IPS-20b (cell line): ENCODE data around the gene ARMC9.
"Not testable (repeated sequence)": the region's sequence is repeated elsewhere in the genome, so short reads cannot be mapped to it uniquely, and the experiment has no call there.

Experiments
- H3K27ac ChIP-seq: one replicate; pipeline ENCODE4 v1.5.1; 2013; ENCODE audit warnings: low read length
- H3K27me3 ChIP-seq: 2 replicates; pipeline ENCODE4 v1.6.1; 2013; ENCODE audit warnings: mild to moderate bottlenecking, low read length, inconsistent platforms; ENCODE audit not compliant: insufficient read depth
- H3K36me3 ChIP-seq: 2 replicates; pipeline ENCODE4 v1.6.1; 2013; ENCODE audit warnings: low read depth, mild to moderate bottlenecking, inconsistent platforms, low read length, moderate library complexity; ENCODE audit not compliant: insufficient read depth
- H3K4me1 ChIP-seq: 2 replicates; pipeline ENCODE4 v1.6.1; 2013; ENCODE audit warnings: mild to moderate bottlenecking, control low read depth, inconsistent platforms, low read length, moderate library complexity; ENCODE audit not compliant: insufficient read depth
- H3K4me3 ChIP-seq: 2 replicates; pipeline ENCODE4 v1.5.1; 2013; ENCODE audit warnings: mild to moderate bottlenecking, low read length, inconsistent platforms
- H3K9ac ChIP-seq: 2 replicates; pipeline ENCODE4 v1.6.1; 2013; ENCODE audit warnings: low read depth, mild to moderate bottlenecking, inconsistent platforms, low read length, moderate library complexity
- H3K9me3 ChIP-seq: 2 replicates; pipeline ENCODE4 v1.6.1; 2013; ENCODE audit warnings: mild to moderate bottlenecking, low read depth, low read length, inconsistent platforms; ENCODE audit not compliant: insufficient read depth

Gene ARMC9

DNA sequence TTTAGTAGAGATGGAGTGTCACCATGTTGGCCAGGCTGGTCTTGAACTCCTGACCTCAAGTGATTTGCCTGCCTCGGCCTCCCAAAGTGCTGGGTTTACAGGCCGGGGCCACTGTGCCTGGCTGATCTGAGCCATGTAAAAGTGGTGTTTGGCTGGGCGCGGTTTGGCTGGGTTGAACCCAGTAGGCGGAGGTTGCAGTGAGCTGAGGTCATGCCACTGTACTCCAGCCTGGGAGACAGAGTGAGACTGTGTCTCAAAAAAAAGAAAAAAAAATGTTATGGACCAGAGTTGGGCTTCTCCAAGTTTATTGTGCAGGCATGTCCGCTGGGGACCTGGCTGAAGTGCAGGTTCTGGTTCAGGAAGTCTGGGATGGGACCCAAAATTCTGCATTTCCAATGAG, 54.9 kb downstream of the ARMC9 start:
- not testable (repeated sequence) for H3K27me3 ChIP-seq, H3K9ac ChIP-seq, H3K4me1 ChIP-seq, H3K27ac ChIP-seq, H3K4me3 ChIP-seq, H3K9me3 ChIP-seq
- peaks cover 24% of the 10 kb centered on the region; the same call in 1 of the 2 replicates for H3K36me3 ChIP-seq

DNA sequence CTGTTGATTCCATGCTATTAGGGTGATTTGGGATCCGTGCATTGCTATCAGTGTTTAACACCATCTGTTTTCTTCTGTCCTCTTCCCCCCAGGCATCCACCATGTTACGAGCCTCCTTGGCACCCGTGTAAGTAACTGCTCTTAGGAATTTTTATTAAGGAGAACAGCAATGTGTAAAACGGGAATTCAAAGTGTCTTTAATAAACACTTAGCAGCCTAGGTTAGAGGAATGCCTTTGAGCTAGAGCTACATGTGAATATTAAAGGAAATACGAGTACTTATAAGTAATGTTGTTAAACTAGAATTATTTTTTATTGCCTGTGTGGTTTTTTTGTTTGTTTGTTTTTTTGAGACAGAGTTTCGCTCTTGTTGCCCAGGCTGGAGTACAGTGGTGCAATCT, 58.1 kb downstream of the ARMC9 start:
- Histone ChIP-seq H3K27me3 (no peaks in the 10 kb centered on the region), H3K36me3 (peaks cover 26% of the 10 kb centered on the region), H3K9me3 (no peaks in the 10 kb centered on the region), H3K27ac (no peak overlapping the region), H3K9ac (no peak overlapping the region), H3K4me1 (no peaks in the 10 kb centered on the region), H3K4me3 (no peak overlapping the region)

DNA sequence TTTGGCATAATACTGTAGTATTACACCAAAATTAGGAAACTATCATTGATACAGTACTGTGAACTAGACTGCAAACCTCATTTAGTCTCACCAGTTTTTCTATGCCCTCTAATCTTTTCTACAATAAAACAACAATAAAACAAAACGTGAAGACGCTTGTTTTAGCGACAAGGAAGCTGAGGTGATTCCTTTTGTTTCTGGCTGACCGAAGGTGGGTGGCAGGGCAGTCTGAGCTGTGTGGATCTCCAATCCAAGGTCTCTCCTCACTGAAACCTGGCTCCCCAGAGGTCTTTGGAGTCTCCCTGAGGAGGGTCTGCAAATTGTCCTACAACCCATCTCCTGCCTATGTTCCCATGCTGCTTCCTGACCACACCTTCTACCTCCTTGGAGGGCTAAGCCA, 59.3 kb downstream of the ARMC9 start:
- Histone ChIP-seq H3K4me3 (no peak overlapping the region), H3K27ac (no peak overlapping the region), H3K36me3 (peaks cover 30% of the 10 kb centered on the region), H3K4me1 (no peaks in the 10 kb centered on the region), H3K9ac (no peak overlapping the region), H3K27me3 (no peaks in the 10 kb centered on the region), H3K9me3 (no peaks in the 10 kb centered on the region)

DNA sequence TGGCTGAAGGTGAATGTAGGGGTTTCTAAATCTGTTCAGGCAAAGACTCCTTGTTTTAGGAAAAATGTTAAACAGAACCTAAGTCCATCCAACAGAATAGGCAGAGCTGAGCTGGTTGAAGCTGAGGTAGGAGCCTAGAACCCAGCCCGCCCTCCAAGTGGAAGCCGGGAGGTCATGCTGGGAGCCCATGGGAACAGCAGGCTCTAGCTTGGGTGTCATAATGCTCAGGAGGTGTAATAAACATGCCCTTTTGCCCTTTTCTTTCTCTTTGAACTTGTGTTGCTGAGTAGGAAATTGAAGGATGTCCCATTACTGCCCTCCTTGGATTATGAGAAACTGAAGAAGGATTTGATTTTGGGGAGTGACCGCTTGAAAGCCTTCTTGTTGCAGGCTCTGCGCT, 60.3 kb downstream of the ARMC9 start:
- H3K9me3 ChIP-seq: no peaks in the 10 kb centered on the region
- no peak overlapping the region for H3K27ac ChIP-seq
- no peak overlapping the region for H3K4me3 ChIP-seq
- peaks cover 39% of the 10 kb centered on the region for H3K36me3 ChIP-seq
- H3K4me1 ChIP-seq: no peaks in the 10 kb centered on the region
- H3K27me3 ChIP-seq: no peaks in the 10 kb centered on the region
- no peak overlapping the region for H3K9ac ChIP-seq

- Histone ChIP-seq H3K27me3 (no peaks in the 10 kb centered on the region), H3K9me3 (no peaks in the 10 kb centered on the region), H3K4me1 (no peaks in the 10 kb centered on the region), H3K27ac (no peak overlapping the region), H3K9ac (no peak overlapping the region), H3K4me3 (no peak overlapping the region), H3K36me3 (peaks cover 37% of the 10 kb centered on the region)
Measured at GRCh38 chr2:231259104-231259503, 60.7 kb downstream of the ARMC9 start.

GRCh38 chr2:231260442-231261208, 62.2 kb downstream of the ARMC9 start:
- no peaks in the 10 kb centered on the region for H3K4me1 ChIP-seq

DNA sequence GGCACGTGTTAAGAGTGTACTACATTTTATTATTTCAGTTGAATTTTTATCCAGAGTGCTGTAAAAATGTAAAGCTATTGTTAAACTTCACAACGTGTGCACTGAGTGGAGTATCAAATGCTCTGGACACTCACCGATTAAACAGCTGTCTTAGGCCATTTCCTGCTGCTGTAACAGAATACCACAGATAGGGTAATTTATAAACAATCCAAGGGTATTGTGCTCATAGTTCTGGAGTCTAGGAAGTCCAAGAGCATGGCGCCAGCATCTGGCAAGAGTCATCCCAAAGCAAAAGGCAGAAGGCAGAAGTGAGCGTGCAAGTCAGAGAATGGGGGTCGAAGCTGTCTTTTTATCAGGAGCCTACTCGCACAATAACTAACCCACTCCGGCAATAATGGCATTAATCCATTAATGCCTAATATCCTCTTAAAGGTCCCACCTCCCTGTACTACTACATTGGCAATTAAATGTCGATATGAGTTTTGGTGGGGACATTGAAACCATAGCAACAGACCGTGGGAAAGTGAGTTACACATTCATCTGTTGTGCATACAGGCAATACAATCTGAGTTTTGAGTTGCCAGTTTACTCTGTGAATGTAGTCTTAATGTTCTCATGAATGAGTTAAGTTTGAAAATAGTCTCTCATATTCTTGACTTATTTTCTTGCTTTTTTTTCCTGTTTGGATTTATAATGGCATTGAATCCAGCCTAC, 64.8 kb downstream of the ARMC9 start:
- Histone ChIP-seq H3K9ac (no peak overlapping the region), H3K36me3 (peaks cover 37% of the 10 kb centered on the region), H3K9me3 (no peaks in the 10 kb centered on the region), H3K4me1 (no peaks in the 10 kb centered on the region), H3K27ac (no peak overlapping the region), H3K4me3 (no peak overlapping the region), H3K27me3 (no peaks in the 10 kb centered on the region)

More at GRCh38 chr2:231260442-231261208, 62.2 kb downstream of the ARMC9 start:
- no peaks in the 10 kb centered on the region for H3K27me3 ChIP-seq
- peaks cover 37% of the 10 kb centered on the region for H3K36me3 ChIP-seq
- no peak overlapping the region for H3K27ac ChIP-seq
- H3K9me3 ChIP-seq: no peaks in the 10 kb centered on the region
- no peak overlapping the region for H3K4me3 ChIP-seq
- H3K9ac ChIP-seq: no peak overlapping the region

- Histone ChIP-seq H3K36me3 (peaks cover 66% of the 10 kb centered on the region), H3K9me3 (no peaks in the 10 kb centered on the region), H3K27ac (no peak overlapping the region), H3K9ac (no peak overlapping the region), H3K4me1 (no peaks in the 10 kb centered on the region), H3K27me3 (no peaks in the 10 kb centered on the region), H3K4me3 (no peak overlapping the region)
Measured at GRCh38 chr2:231270221-231271114, 72.0 kb downstream of the ARMC9 start.

DNA sequence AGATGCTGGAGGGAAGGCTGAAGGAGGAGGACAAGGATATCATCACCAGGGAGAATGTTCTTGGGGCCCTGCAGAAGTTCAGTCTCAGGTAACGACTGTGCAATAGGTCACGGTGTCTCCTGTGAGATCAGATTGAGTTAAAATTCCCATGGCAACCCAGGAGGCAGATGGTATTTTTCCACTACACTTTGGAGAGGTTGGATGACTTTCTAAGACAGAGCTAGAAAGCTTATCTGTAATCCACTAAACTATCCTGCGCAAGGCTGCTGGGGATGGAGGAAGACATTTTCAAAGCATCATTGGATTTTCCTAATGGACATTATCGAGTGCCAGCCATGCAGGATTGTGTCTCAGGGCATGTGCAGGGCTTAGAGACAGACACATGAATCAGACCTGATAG, 74.6 kb downstream of the ARMC9 start:
- Histone ChIP-seq H3K4me3 (no peak overlapping the region), H3K36me3 (peaks cover 73% of the 10 kb centered on the region), H3K4me1 (no peaks in the 10 kb centered on the region), H3K27me3 (no peaks in the 10 kb centered on the region), H3K27ac (no peak overlapping the region), H3K9me3 (no peaks in the 10 kb centered on the region), H3K9ac (no peak overlapping the region)

- no peak overlapping the region for H3K27ac ChIP-seq
- H3K9me3 ChIP-seq: no peaks in the 10 kb centered on the region
- H3K27me3 ChIP-seq: no peaks in the 10 kb centered on the region
- H3K4me1 ChIP-seq: no peaks in the 10 kb centered on the region
- H3K4me3 ChIP-seq: no peak overlapping the region
- H3K9ac ChIP-seq: no peak overlapping the region
- peaks cover 59% of the 10 kb centered on the region for H3K36me3 ChIP-seq
Measured at GRCh38 chr2:231276987-231277386, 78.6 kb downstream of the ARMC9 start.

DNA sequence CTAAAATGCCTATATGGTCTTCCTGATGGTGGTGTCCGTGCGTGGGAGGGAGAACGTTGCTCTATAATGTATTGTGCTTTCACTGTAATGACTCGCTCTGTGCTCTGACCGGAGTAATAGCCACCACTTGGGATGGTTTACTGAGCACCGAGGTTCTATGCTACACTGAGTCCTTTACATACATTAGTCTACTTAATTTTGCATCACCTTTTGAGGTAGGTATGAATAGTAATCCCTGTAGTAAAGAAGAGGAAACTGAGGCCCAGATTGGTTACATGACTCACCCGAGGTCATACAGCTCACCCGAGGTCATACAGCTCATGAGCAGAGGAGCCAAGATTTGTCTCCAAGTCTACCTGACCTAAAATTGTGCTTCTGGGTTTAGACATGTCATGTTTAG, 79.5 kb downstream of the ARMC9 start:
- H3K4me1 ChIP-seq: no peaks in the 10 kb centered on the region
- no peak overlapping the region for H3K9ac ChIP-seq
- no peak overlapping the region for H3K4me3 ChIP-seq
- H3K27ac ChIP-seq: no peak overlapping the region
- peaks cover 51% of the 10 kb centered on the region for H3K36me3 ChIP-seq
- no peaks in the 10 kb centered on the region for H3K27me3 ChIP-seq
- no peaks in the 10 kb centered on the region for H3K9me3 ChIP-seq
